GM23248 (cell line): ENCODE measurements around the gene MARF1. TPM values are rescaled to one million over a fixed set of nuclear protein-coding genes. Genes with fewer than 3 reads are reported as not detected.

Experiments
- DNase-seq: peaks from one replicate; pipeline ENCODE4 v3.0.0-alpha.2; 2015
- H2AFZ ChIP-seq: fragments of 200-600 bp; sonication (generic); 2 replicates; pipeline ENCODE4 v1.6.1; 2016; ENCODE audit warnings: antibody characterized with exemption
- H3F3A ChIP-seq: fragments of 200-600 bp; sonication (generic); 2 replicates; pipeline ENCODE4 v1.6.1; 2016; ENCODE audit warnings: mild to moderate bottlenecking, antibody characterized with exemption, mixed run types; ENCODE audit not compliant: insufficient read depth
- H3K27ac ChIP-seq: fragments of 200-600 bp; sonication (generic); 2 replicates; pipeline ENCODE4 v1.5.1; 2016; ENCODE audit warnings: mild to moderate bottlenecking
- H3K27me3 ChIP-seq: fragments of 200-600 bp; sonication (generic); replicated peaks from 2 replicates; pipeline ENCODE4 v1.6.1; 2016; ENCODE audit warnings: mild to moderate bottlenecking; ENCODE audit not compliant: insufficient read depth
- H3K36me3 ChIP-seq: fragments of 200-600 bp; sonication (generic); 2 replicates; pipeline ENCODE4 v1.6.1; 2016; ENCODE audit warnings: low read depth, mild to moderate bottlenecking
- H3K4me1 ChIP-seq: fragments of 200-600 bp; sonication (generic); 2 replicates; pipeline ENCODE4 v1.6.1; 2016; ENCODE audit warnings: mild to moderate bottlenecking; ENCODE audit not compliant: insufficient read depth
- H3K4me2 ChIP-seq: fragments of 200-600 bp; sonication (generic); one replicate; pipeline ENCODE4 v1.6.1; 2016; ENCODE audit warnings: mild to moderate bottlenecking; ENCODE audit not compliant: unreplicated experiment
- H3K4me3 ChIP-seq: fragments of 200-600 bp; sonication (generic); 2 replicates; pipeline ENCODE4 v1.5.1; 2016; ENCODE audit warnings: mild to moderate bottlenecking
- H3K79me2 ChIP-seq: fragments of 200-600 bp; sonication (generic); 2 replicates; pipeline ENCODE4 v1.6.1; 2016; ENCODE audit warnings: mild to moderate bottlenecking; ENCODE audit not compliant: insufficient read depth
- H3K9ac ChIP-seq: fragments of 200-600 bp; sonication (generic); 2 replicates; pipeline ENCODE4 v1.6.1; 2016; ENCODE audit warnings: mild to moderate bottlenecking
- H3K9me2 ChIP-seq: fragments of 200-600 bp; sonication (generic); 2 replicates; pipeline ENCODE4 v1.6.1; 2016; ENCODE audit warnings: mixed run types, mild to moderate bottlenecking, moderate library complexity; ENCODE audit not compliant: insufficient read depth
- H3K9me3 ChIP-seq: fragments of 200-600 bp; sonication (generic); one replicate; pipeline ENCODE4 v1.6.1; 2017; ENCODE audit warnings: low read depth
- H4K20me1 ChIP-seq: fragments of 200-600 bp; sonication (generic); 2 replicates; pipeline ENCODE4 v1.6.0; 2016; ENCODE audit not compliant: insufficient read depth
- EZH2 ChIP-seq: fragments of 200-600 bp; sonication (generic); IDR thresholded peaks from 2 replicates; pipeline ENCODE4 v1.6.1; 2018; ENCODE audit warnings: antibody characterized with exemption, mild to moderate bottlenecking; ENCODE audit not compliant: insufficient read depth, poor library complexity, severe bottlenecking
- EZH2phosphoT487 ChIP-seq: fragments of 200-600 bp; sonication (generic); IDR thresholded peaks from 2 replicates; pipeline ENCODE4 v1.6.1; 2018; ENCODE audit warnings: antibody characterized with exemption, moderate library complexity, mild to moderate bottlenecking, low read depth; ENCODE audit not compliant: insufficient read depth
- WGBS, 2 experiments: methylation state at CpG; one replicate each; pipeline ENCODE4 v1.1.6; 2015 to 2017; ENCODE audit warnings: low lambda C conversion rate in 2 of 2, low coverage in 1 of 2; ENCODE audit errors: missing lambda C conversion rate in 2 of 2; 5-methylcytosine and 5-hydroxymethylcytosine counted together
- in situ Hi-C: fragments of 300-500 bp; cut with MboI; formaldehyde crosslinking; loops from 2 replicates; pipeline ENCODE4 v1.15.0; 2020
- polyA plus RNA-seq: library from polyadenylated mRNA; unstranded; fragments of >200 nt; fragmentation: Nextera tagmentation; extraction: Ambion mirVana; gene quantifications from 2 replicates; pipeline ENCODE4 v1.2.1, GENCODE V29; 2016
- total RNA-seq: library from RNA; depleted of rRNA; stranded (reverse); fragments of >200 nt; shearing (Covaris generic); gene quantifications from 2 replicates; pipeline ENCODE4 v1.2.3, GENCODE V29; 2014

Gene MARF1
- total and polyA plus RNA-seq, 2 experiments from 2014 or later, result 9.2 to 20.1 TPM

- no peak for TF ChIP-seq EZH2phosphoT487
- TF ChIP-seq EZH2, result no peak
- 98 to 99% methylated on average over 6 of the region's 6 CpGs for WGBS, 2 experiments
- Histone ChIP-seq H3K27ac (no peak overlapping the region), H3K79me2 (peaks cover 10% of the 10 kb centered on the region; the same call in 1 of the 2 replicates), H2AFZ (no peak overlapping the region), H3F3A (no peaks in the 10 kb centered on the region), H3K9me3 (no peaks in the 10 kb centered on the region), H3K4me2 (no peak overlapping the region), H3K9ac (no peak overlapping the region), H3K9me2 (no peaks in the 10 kb centered on the region), H3K4me1 (no peaks in the 10 kb centered on the region), H3K27me3 (no peaks in the 10 kb centered on the region), H3K36me3 (no peaks in the 10 kb centered on the region), H3K4me3 (no peak overlapping the region), H4K20me1 (0 out of 2 replicates have a peak, but pooled peaks cover 3% of the 10 kb centered on the region)
- DNase-seq, result no peak
- in situ Hi-C loops, result no loop called here
Observed at GRCh38 chr16:15557258-15557657, 85.7 kb downstream of the MARF1 start.

GRCh38 chr16:15556130-15556529, 86.8 kb downstream of the MARF1 start:
- in situ Hi-C loops, result no loop called here
- Histone ChIP-seq H3K36me3 (no peaks in the 10 kb centered on the region), H3K9me2 (no peaks in the 10 kb centered on the region), H3K27ac (no peak overlapping the region), H3K9me3 (no peaks in the 10 kb centered on the region), H4K20me1 (0 out of 2 replicates have a peak, but pooled peaks cover 3% of the 10 kb centered on the region), H2AFZ (no peak overlapping the region), H3K27me3 (no peaks in the 10 kb centered on the region), H3F3A (no peaks in the 10 kb centered on the region), H3K79me2 (peaks cover 10% of the 10 kb centered on the region; the same call in 1 of the 2 replicates), H3K4me3 (no peak overlapping the region), H3K9ac (no peak overlapping the region), H3K4me1 (no peaks in the 10 kb centered on the region), H3K4me2 (no peak overlapping the region)
- no peak for DNase-seq
- TF ChIP-seq EZH2phosphoT487 (no peak), EZH2 (no peak)
- WGBS, 2 experiments, result 98% methylated on average over 5 of the region's 5 CpGs

- Histone ChIP-seq H3K9ac (no peak overlapping the region), H4K20me1 (0 out of 2 replicates have a peak, but pooled peaks cover 2% of the 10 kb centered on the region), H3K36me3 (no peaks in the 10 kb centered on the region), H3K9me2 (no peaks in the 10 kb centered on the region), H3F3A (no peaks in the 10 kb centered on the region), H3K4me2 (no peak overlapping the region), H3K27me3 (no peaks in the 10 kb centered on the region), H3K27ac (no peak overlapping the region), H3K79me2 (peaks cover 10% of the 10 kb centered on the region; the same call in 1 of the 2 replicates), H2AFZ (no peak overlapping the region), H3K4me3 (no peak overlapping the region), H3K4me1 (no peaks in the 10 kb centered on the region), H3K9me3 (no peaks in the 10 kb centered on the region)
- 61% methylated on average over 10 of the region's 10 CpGs for WGBS, 2 experiments
- TF ChIP-seq EZH2, result no peak
- TF ChIP-seq EZH2phosphoT487, result no peak
- peak; percentile 54 for DNase-seq
- in situ Hi-C loops, result no loop called here
Observed at GRCh38 chr16:15553313-15554088, 89.5 kb downstream of the MARF1 start.

- in situ Hi-C loops, result no loop called here
- Histone ChIP-seq H3F3A (0 out of 2 replicates have a peak, but pooled peaks cover 6% of the 10 kb centered on the region), H3K9me3 (no peaks in the 10 kb centered on the region), H3K9ac (no peak overlapping the region), H3K4me2 (no peak overlapping the region), H3K4me3 (no peak overlapping the region), H3K79me2 (peaks cover 10% of the 10 kb centered on the region; the same call in 1 of the 2 replicates), H3K36me3 (peaks cover 4% of the 10 kb centered on the region; the same call in 1 of the 2 replicates), H2AFZ (no peak overlapping the region), H3K27me3 (no peaks in the 10 kb centered on the region), H3K9me2 (no peaks in the 10 kb centered on the region), H4K20me1 (no peaks in the 10 kb centered on the region; the same call in 1 of the 2 replicates), H3K27ac (no peak overlapping the region), H3K4me1 (no peaks in the 10 kb centered on the region)
- no peak for DNase-seq
- TF ChIP-seq EZH2 (no peak), EZH2phosphoT487 (no peak)
- whole genome bisulfite sequencing, 2 experiments, result 95 to 96% methylated on average over 6 of the region's 6 CpGs
Observed at GRCh38 chr16:15552507-15552906, 90.4 kb downstream of the MARF1 start.
